HepG2 (cell line): Measurements from ENCODE around the gene TIMM44. TPM values are rescaled to one million over a fixed set of nuclear protein-coding genes. Genes with fewer than 3 reads are reported as not detected.

Source experiments
- ARHGAP35 ChIP-seq: sonication (generic); formaldehyde crosslinking; IDR thresholded peaks from 2 replicates; pipeline ENCODE4 v1.9.0; 2022; ENCODE audit warnings: mild to moderate bottlenecking, inconsistent platforms, moderate library complexity, missing genetic modification reagents, borderline replicate concordance
- DBP ChIP-seq: sonication (generic); formaldehyde crosslinking; IDR thresholded peaks from 2 replicates; pipeline ENCODE4 v1.4.0; 2020; ENCODE audit warnings: missing genetic modification reagents; ENCODE audit errors: not compliant biosample characterization
- HES4 ChIP-seq: sonication (generic); formaldehyde crosslinking; IDR thresholded peaks from 2 replicates; pipeline ENCODE4 v1.9.0; 2021; ENCODE audit warnings: mild to moderate bottlenecking, missing genetic modification reagents, borderline replicate concordance
- MED8 ChIP-seq: sonication (generic); formaldehyde crosslinking; IDR thresholded peaks from 2 replicates; pipeline ENCODE4 v1.8.1; 2023; ENCODE audit warnings: mild to moderate bottlenecking, missing genetic modification reagents; ENCODE audit not compliant: insufficient replicate concordance
- PRDM15 ChIP-seq: sonication (generic); formaldehyde crosslinking; IDR thresholded peaks from 2 replicates; pipeline ENCODE4 v1.4.0; 2020; ENCODE audit warnings: missing genetic modification reagents
- RERE ChIP-seq: IDR thresholded peaks from 2 replicates; pipeline ENCODE4 v1.6.1; 2016; ENCODE audit warnings: low read depth, missing genetic modification reagents, missing compliant biosample characterization
- ZNF101 ChIP-seq: sonication (generic); formaldehyde crosslinking; IDR thresholded peaks from 2 replicates; pipeline ENCODE4 v1.4.0; 2020; ENCODE audit warnings: mild to moderate bottlenecking, low read depth, missing genetic modification reagents, borderline replicate concordance
- ZNF350 ChIP-seq: sonication (generic); formaldehyde crosslinking; IDR thresholded peaks from 2 replicates; pipeline ENCODE4 v1.4.0; 2020; ENCODE audit warnings: mild to moderate bottlenecking, low read depth, missing genetic modification reagents, borderline replicate concordance
- ZNF460 ChIP-seq: sonication (generic); formaldehyde crosslinking; IDR thresholded peaks from 2 replicates; pipeline ENCODE4 v1.5.1; 2020; ENCODE audit warnings: missing genetic modification reagents, mild to moderate bottlenecking, borderline replicate concordance
- ZNF674 ChIP-seq: sonication (generic); formaldehyde crosslinking; IDR thresholded peaks from 2 replicates; pipeline ENCODE4 v1.5.0; 2020; ENCODE audit warnings: low read depth, mild to moderate bottlenecking, missing genetic modification reagents
- ZNF746 ChIP-seq: sonication (generic); formaldehyde crosslinking; IDR thresholded peaks from 2 replicates; pipeline ENCODE4 v1.8.0; 2022; ENCODE audit warnings: mild to moderate bottlenecking, missing genetic modification reagents
- ZNF749 ChIP-seq: sonication (generic); formaldehyde crosslinking; IDR thresholded peaks from 2 replicates; pipeline ENCODE4 v1.8.0; 2022; ENCODE audit warnings: mild to moderate bottlenecking, missing genetic modification reagents, moderate library complexity, borderline replicate concordance
- ZNF772 ChIP-seq: sonication (generic); formaldehyde crosslinking; IDR thresholded peaks from 2 replicates; pipeline ENCODE4 v1.5.0; 2020; ENCODE audit warnings: mild to moderate bottlenecking, missing genetic modification reagents
- ZSCAN5A ChIP-seq: sonication (generic); formaldehyde crosslinking; IDR thresholded peaks from 2 replicates; pipeline ENCODE4 v1.8.0; 2022; ENCODE audit warnings: mild to moderate bottlenecking, missing genetic modification reagents, borderline replicate concordance
- polyA plus RNA-seq, 8 experiments: library from polyadenylated mRNA; depleted of rRNA in 3 of 8; stranded (reverse) in 7 of 8; unstranded in 1 of 8; fragments of >200 nt; fragmentation: Illumina TruSeq in 4 of 8; extraction: Trizol in 4 of 8; gene quantifications; 2 replicates each; pipeline versions ENCODE4 v1.2.1 to v1.2.3, GENCODE V29; 2011 to 2016; ENCODE audit warnings: low read depth in 4 of 8, missing spikeins in 1 of 8, mixed read lengths in 1 of 8; ENCODE audit not compliant: insufficient read depth in 1 of 8
- total RNA-seq, 5 experiments: library from RNA; depleted of rRNA; stranded (reverse); fragments of >200 nt; fragmentation: Illumina TruSeq; extraction: Trizol; gene quantifications; 2 replicates each; pipeline ENCODE4 v1.2.3, GENCODE V29; 2016; ENCODE audit warnings: low read depth in 1 of 5

Gene TIMM44
- total and polyA plus RNA-seq, 2 of the 13 experiments (the other 11 are each of a cell fraction or from before 2014, with no cell fraction given), result 42.9 to 72.6 TPM

- TF ChIP-seq ARHGAP35 (0 out of 2 replicates have a peak, but pooled peaks have one; percentile 42), ZNF749 (CRISPR knock-in tag) (peak; percentile 69; the same call in 1 of the 2 replicates), DBP (CRISPR knock-in tag) (no peak), ZNF674 (CRISPR knock-in tag) (no peak), HES4 (peak; percentile 63), PRDM15 (no peak; the same call in 1 of the 2 replicates), ZNF350 (CRISPR knock-in tag) (0 out of 2 replicates have a peak, but pooled peaks have one; percentile 59), ZNF460 (no peak; the same call in 1 of the 2 replicates), ZNF101 (CRISPR knock-in tag) (no peak), RERE (no peak), ZSCAN5A (CRISPR knock-in tag) (no peak), ZNF772 (CRISPR knock-in tag) (peak; percentile 87; the same call in 1 of the 2 replicates), MED8 (CRISPR knock-in tag) (no peak), ZNF746 (CRISPR knock-in tag) (peak; percentile 39; the same call in 1 of the 2 replicates)
These were observed 23.6 kb downstream of the TIMM44 start, which contains the start of gene SNAPC2 (continued) for GRCh38 chr19:7919610-7920518.
